ENCODE data around the gene NXT1. TPM values are rescaled to one million over a fixed set of nuclear protein-coding genes. Genes with fewer than 3 reads are reported as not detected.

The NXT1 gene
- total RNA-seq, result 10 to 100 TPM; 19.4 to 50.5 (median 26.2) TPM

DNA sequence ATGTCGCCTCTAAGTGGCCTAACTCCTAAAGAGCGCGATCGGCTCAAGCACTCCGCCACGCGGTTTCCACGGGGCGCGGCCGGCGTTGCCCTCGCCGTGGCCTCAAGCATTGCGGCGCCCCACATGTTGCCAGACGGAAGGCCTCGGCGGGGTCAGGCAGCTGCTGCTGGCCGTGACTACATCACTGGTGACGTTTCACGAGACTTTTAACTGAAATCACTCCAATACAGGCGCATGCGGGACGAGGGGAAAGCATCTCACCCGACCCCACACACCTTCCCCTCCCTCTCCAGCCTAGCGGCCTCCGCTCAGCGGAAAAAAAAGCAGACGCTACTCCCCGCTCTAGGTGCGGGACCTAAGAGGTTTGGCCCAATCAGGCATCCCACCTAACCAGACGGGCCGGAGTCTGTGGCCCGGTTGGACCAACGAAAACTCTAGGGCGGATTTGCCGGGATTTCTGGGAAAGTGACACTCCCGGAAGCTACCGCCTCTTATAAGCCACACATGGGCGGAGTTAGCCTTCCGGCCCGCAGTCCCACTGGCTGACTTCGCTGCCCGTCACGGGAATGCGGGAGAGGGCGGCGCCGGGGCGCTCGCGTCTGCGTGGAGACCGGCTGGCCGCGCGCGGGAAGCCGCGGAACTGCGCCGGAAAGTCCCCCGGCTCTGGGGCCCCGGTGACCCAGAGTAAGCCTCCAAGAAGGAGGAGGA lies at the start of gene NXT1:
NXT1 (plus strand) TSS at position 596 of the 708 bp plus-strand sequence. CDS start 3,251 bp downstream, outside the sequence.
- H3K36me3 ChIP-seq, result peaks cover 0 to 17% (median 0%) of the 10 kb centered on the region in 3 donors
- WGBS, 2 donors, result 0% methylated on average over 28 to 29 of the region's 65 CpGs

GRCh38 chr20:23301436-23302050 lies 49.0 kb upstream of the NXT1 start:
- Histone ChIP-seq H3K9me3 (peaks cover 0 to 4% (median 0%) of the 10 kb centered on the region in 4 donors), H3K4me3 (no peak overlapping the region), H3K27ac (no peak overlapping the region), H3K27me3 (no peaks in the 10 kb centered on the region), H3K36me3 (no peaks in the 10 kb centered on the region), H3K4me1 (peaks cover 0 to 10% (median 0%) of the 10 kb centered on the region in 4 donors)
- whole genome bisulfite sequencing, 2 donors, result 85 to 86% methylated on average over 12 of the region's 12 CpGs
- TF ChIP-seq EP300 (IDR thresholded peaks at IDR 0.05), result no peak
- no peak for TF ChIP-seq CTCF (IDR thresholded peaks at IDR 0.05)
- TF ChIP-seq POLR2A (IDR thresholded peaks at IDR 0.05), result no peak
- no peak for DNase-seq (ENCODE audit: low spot score in 2 of 2)

More for the DNA sequence above, at the start of gene NXT1:
- peak within 1 kb of the TSS; percentile 95 to 98 (median 96) for H3K27ac ChIP-seq
- peaks cover 4 to 33% (median 24%) of the 10 kb centered on the region in 4 donors for H3K4me1 ChIP-seq
- H3K9me3 ChIP-seq, result no peaks in the 10 kb centered on the region
- peak; percentile 90 to 95 for DNase-seq (ENCODE audit: low spot score in 2 of 2)
- TF ChIP-seq EP300 (IDR thresholded peaks at IDR 0.05) (peak; percentile 91 to 99), POLR2A (IDR thresholded peaks at IDR 0.05) (peak; percentile 83 to 94), CTCF (IDR thresholded peaks at IDR 0.05) (peak in 2 of 5 experiments; percentile 26 to 35)
- H3K4me3 ChIP-seq, result peak within 1 kb of the TSS; percentile 70 to 94 (median 86)
- H3K27me3 ChIP-seq, result no peaks in the 10 kb centered on the region

DNA sequence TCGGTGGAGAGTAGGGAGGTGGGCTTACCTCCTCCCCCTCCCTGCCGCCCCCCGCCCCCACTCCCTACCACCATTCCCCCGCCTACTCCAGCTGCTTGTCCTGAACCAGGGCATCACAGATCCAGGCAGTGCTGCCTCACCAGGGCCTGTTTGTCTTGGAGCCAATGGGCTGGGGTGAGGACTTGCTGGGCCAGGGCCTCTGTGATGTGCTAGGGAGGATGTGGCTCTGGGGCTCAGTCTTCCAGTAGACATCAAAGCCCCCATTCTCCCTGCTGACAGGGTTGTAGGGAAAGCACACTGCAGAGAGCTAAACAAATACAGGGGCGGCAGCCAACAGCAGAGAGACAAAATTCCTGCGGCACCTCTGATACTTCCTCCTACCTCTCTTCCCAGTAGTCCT lies 48.2 kb upstream of the NXT1 start:
- Histone ChIP-seq H3K36me3 (no peaks in the 10 kb centered on the region), H3K9me3 (peaks cover 0 to 4% (median 0%) of the 10 kb centered on the region in 4 donors), H3K4me1 (peaks cover 0 to 10% (median 0%) of the 10 kb centered on the region in 4 donors), H3K27me3 (no peaks in the 10 kb centered on the region), H3K27ac (no peak overlapping the region), H3K4me3 (no peak overlapping the region)
- TF ChIP-seq CTCF (IDR thresholded peaks at IDR 0.05) (no peak), POLR2A (IDR thresholded peaks at IDR 0.05) (no peak), EP300 (IDR thresholded peaks at IDR 0.05) (no peak)
- DNase-seq (ENCODE audit: low spot score in 2 of 2), result no peak
- WGBS, 2 donors, result 72 to 75% methylated on average over 6 of the region's 6 CpGs

DNA sequence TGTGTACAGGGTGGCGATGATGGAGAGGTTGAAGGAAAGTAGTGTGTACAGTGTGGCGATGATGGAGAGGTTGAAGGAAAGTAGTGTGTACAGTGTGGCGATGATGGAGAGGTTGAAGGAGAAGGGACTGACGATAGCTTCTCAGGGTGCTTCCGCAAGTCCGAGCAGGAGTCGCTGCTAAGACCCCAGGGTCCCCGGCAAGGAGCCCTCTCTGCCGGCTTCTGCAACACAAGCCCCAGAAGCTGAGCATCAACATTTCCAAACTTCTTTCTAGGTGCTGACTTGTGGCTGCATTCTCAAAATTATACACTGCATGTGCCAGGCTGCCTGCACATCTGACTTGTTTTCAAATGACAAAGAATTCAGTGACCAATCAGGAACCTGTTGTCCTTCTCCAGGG lies 47.8 kb upstream of the NXT1 start:
- Histone ChIP-seq H3K9me3 (peaks cover 0 to 4% (median 0%) of the 10 kb centered on the region in 4 donors), H3K4me3 (no peak overlapping the region), H3K36me3 (no peaks in the 10 kb centered on the region), H3K27me3 (no peaks in the 10 kb centered on the region), H3K27ac (no peak overlapping the region), H3K4me1 (peaks cover 0 to 10% (median 0%) of the 10 kb centered on the region in 4 donors)
- no peak for TF ChIP-seq EP300 (IDR thresholded peaks at IDR 0.05)
- no peak for TF ChIP-seq CTCF (IDR thresholded peaks at IDR 0.05)
- TF ChIP-seq POLR2A (IDR thresholded peaks at IDR 0.05), result no peak
- DNase-seq (ENCODE audit: low spot score in 2 of 2), result no peak
- 89 to 91% methylated on average over 9 of the region's 9 CpGs for WGBS, 2 donors
